Astrocyte of the cerebellum (primary cell): ENCODE measurements around the gene EIF1.
"Not testable (repeated sequence)": the region's sequence is repeated elsewhere in the genome, so short reads cannot be mapped to it uniquely, and the experiment has no call there.

Experiments used
- DNase-seq: peaks from one replicate; pipeline ENCODE4 v3.0.0-alpha.2; 2011; ENCODE audit warnings: low read depth
- H3K4me3 ChIP-seq: 2 replicates; pipeline ENCODE4 v1.5.1; 2011; ENCODE audit warnings: mild to moderate bottlenecking, low read depth, low read length, moderate library complexity
- CTCF ChIP-seq: IDR thresholded peaks from 2 replicates; pipeline ENCODE4 v1.5.1; 2012; ENCODE audit warnings: low read length, low read depth, moderate library complexity, mild to moderate bottlenecking; ENCODE audit errors: missing control alignments
- in situ Hi-C: cut with HindIII; loops from 2 replicates; pipeline ENCODE4 v1.10.0; 2017; ENCODE audit warnings: low sequenced_read_pairs

Gene EIF1

DNA sequence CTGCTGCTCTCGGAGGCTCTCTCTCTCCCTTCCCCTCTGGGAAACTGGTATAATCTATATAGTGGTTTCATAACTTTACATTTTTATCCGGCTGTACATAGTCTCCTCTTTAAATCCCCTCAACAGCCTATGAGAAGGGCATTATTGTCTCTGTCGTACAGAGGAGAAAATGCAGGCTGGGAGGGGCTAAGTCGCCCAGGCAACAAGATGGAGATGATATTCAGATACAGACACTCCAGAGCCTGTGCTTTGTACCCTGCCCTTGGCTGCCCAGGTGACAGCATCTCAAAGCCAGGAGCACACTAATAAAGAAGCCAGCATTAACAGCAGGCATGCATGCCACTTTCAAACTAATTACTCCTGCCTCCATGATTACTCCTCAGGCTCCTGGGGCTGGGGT is 4.7 kb upstream of the EIF1 start:
- DNase-seq, result no peak
- no peak for TF ChIP-seq CTCF
- no peak overlapping the region for H3K4me3 ChIP-seq
- in situ Hi-C loops, result no loop called here

DNA sequence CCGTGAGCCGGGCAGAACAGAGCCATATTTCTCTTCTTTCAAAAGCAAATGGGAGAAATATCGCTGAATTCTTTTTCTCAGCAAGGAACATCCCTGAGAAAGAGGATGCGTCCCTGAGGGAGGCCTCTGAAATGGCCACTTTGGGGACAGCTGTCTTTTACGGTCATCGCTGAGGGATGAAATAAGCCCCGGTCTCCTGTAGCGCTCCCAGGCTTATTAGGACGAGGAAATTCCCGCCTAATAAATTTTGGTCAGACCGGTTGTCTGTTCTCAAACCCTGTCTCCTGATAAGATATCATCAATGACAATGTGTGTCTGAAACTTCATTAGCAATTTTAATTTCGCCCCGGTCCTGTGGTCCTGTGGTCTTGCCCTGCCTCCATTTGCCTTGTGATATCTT is 2.9 kb upstream of the EIF1 start:
- in situ Hi-C loops, DNase-seq, H3K4me3 ChIP-seq: not testable (repeated sequence)

DNA sequence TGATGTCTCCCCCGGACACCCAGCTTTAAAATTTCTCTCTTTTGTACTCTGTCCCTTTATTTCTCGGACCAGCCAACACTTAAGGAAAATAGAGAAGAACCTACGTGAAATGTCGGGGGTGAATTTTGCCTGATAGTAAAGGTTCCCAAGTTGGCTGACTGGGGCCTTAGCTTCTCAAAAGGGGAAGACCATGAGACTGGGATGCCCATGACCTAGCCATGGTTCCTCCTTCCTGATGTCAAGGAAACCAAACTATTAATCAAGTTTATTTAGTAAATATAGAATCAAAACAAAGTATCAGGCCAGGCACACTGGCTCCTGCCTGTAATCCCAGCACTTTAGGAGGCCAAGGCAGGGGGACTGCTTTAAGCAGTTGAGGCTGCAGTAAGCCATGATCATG is 2.4 kb upstream of the EIF1 start:
- no peak for TF ChIP-seq CTCF
- no peak overlapping the region for H3K4me3 ChIP-seq
- in situ Hi-C loops, result no loop called here
- DNase-seq, result no peak

DNA sequence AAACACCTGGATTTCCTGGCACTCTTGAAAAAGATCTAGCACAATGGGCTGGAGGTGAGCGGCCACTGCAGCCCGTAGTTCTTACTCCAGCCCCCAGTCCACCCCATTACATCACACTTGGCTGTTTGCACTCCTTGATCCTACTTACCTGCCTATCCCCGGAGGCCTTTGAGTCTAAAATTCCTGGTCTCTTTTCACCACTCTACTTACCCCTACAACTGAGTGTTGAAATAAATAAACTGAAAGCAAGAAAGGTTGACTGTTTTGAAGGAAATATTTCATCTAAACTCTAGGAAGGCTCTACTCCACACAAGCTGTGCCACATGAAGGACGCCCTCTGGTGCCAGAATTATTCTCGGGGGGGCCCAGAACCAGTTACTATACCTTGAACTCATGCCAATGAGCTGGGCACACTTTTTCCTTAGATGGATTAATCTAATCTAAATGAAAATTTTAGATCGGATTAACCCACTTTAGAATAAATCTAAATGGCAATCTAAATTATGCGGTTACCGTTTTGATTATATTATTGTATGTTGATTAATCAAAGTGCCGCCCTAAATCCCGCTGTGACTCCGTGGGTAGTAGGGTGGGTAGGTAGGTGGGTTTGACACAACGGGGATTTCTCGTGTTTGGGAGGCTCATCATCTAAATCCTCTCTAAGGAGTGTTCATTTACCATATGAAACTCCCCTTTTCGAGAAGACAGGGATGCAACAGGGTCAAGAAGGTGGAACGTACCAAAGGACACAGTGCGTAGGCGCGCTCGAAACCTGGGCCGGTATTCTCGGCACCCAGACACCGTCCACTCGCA is 651 bp upstream of the EIF1 start:
- in situ Hi-C loops, result no loop called here
- no peak for DNase-seq
- peak overlapping the region; percentile 98 for H3K4me3 ChIP-seq
- peak; percentile 9 for TF ChIP-seq CTCF

DNA sequence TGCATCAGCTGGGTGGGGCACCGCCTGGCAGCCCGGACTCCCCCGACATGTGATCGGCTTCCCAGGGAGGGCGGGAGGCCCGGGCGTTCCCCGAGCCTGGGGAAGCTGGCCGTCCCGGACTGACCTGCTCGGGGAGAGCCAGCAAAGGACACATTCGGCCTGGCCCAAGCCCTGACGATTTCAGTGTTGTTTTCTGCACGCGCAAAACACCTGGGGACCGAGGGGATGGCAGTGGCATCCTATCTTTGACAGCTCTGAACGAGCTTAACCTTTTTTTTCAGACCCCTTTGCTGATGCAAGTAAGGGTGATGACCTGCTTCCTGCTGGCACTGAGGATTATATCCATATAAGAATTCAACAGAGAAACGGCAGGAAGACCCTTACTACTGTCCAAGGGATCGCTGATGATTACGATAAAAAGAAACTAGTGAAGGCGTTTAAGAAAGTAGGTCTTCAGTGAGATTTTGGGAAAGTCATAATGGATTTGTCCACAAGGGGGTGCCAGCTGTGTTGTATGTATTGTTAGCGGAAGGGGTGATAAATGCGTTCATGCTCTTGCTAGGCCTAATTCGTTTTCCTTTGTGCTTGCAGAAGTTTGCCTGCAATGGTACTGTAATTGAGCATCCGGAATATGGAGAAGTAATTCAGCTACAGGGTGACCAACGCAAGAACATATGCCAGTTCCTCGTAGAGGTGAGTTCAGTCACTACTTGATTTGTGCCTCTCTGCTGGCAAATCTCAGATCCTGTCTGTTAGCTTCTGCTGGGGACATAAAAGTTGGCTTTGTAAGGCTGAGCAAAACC is 1.0 kb downstream of the EIF1 start:
- H3K4me3 ChIP-seq, result peak overlapping the region; percentile 98
- in situ Hi-C loops, result no loop called here
- DNase-seq, result peak; percentile 51
- peak; percentile 67 for TF ChIP-seq CTCF

DNA sequence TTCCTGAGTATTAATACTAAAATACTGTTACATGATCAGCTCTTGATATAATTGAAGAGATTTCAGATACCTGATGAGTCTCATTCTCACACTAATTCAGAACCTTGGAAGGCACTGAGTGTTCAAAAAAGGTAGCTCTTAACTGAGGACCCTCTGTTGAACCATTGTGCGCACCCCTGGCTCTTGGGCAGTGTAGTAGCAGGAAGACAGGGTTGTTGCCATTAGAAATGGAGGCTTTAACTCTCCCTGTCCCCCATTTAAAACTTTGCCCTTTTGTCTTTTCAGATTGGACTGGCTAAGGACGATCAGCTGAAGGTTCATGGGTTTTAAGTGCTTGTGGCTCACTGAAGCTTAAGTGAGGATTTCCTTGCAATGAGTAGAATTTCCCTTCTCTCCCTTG is 1.8 kb downstream of the EIF1 start:
- TF ChIP-seq CTCF, result no peak
- in situ Hi-C loops, result no loop called here
- DNase-seq, result no peak
- H3K4me3 ChIP-seq, result peak overlapping the region; percentile 98
